GM23248 (cell line): ENCODE data around the gene RUFY3.

Experiments
- EZH2 ChIP-seq: fragments of 200-600 bp; sonication (generic); IDR thresholded peaks from 2 replicates; pipeline ENCODE4 v1.6.1; 2018; ENCODE audit warnings: antibody characterized with exemption, mild to moderate bottlenecking; ENCODE audit not compliant: insufficient read depth, poor library complexity, severe bottlenecking
- EZH2phosphoT487 ChIP-seq: fragments of 200-600 bp; sonication (generic); IDR thresholded peaks from 2 replicates; pipeline ENCODE4 v1.6.1; 2018; ENCODE audit warnings: antibody characterized with exemption, moderate library complexity, mild to moderate bottlenecking, low read depth; ENCODE audit not compliant: insufficient read depth

GRCh38 chr4:70855464-70855863, 133.7 kb downstream of the RUFY3 start:
- TF ChIP-seq EZH2 (no peak), EZH2phosphoT487 (no peak)
